Fibroblast of lung (primary cell): Measurements from ENCODE around the gene LIPA. TPM values are rescaled to one million over a fixed set of nuclear protein-coding genes. Genes with fewer than 3 reads are reported as not detected.
"Not testable (repeated sequence)": the region's sequence is repeated elsewhere in the genome, so short reads cannot be mapped to it uniquely, and the experiment has no call there.

Experiments
- DNase-seq, 2 donors: peaks; one replicate each; pipeline versions ENCODE4 v3.0.0 to v3.0.0-alpha.2; 2010; ENCODE audit warnings: low read depth in 2 of 2
- H2AFZ ChIP-seq: 2 replicates; pipeline ENCODE4 v1.5.1; 2012; ENCODE audit warnings: low read length, control low read depth, inconsistent platforms
- H3K27ac ChIP-seq: 2 replicates; pipeline ENCODE4 v1.5.1; 2011; ENCODE audit warnings: low read length, control low read depth; ENCODE audit not compliant: insufficient read depth
- H3K27me3 ChIP-seq: 2 replicates; pipeline ENCODE4 v1.5.1; 2011; ENCODE audit warnings: mild to moderate bottlenecking, low read length; ENCODE audit not compliant: control insufficient read depth, insufficient read depth
- H3K36me3 ChIP-seq: 2 replicates; pipeline ENCODE4 v1.5.1; 2011; ENCODE audit warnings: low read length; ENCODE audit not compliant: control insufficient read depth, insufficient read depth
- H3K4me1 ChIP-seq: 2 replicates; pipeline ENCODE4 v1.5.1; 2011; ENCODE audit warnings: low read length; ENCODE audit not compliant: control insufficient read depth, insufficient read depth; ENCODE audit errors: extremely low read depth
- H3K4me2 ChIP-seq: 2 replicates; pipeline ENCODE4 v1.5.1; 2011; ENCODE audit warnings: low read length, control low read depth; ENCODE audit not compliant: insufficient read depth; ENCODE audit errors: extremely low read depth
- H3K4me3 ChIP-seq, 4 experiments: fragments of 200-600 bp in 1 of 4; sonication (generic) in 1 of 4; replicated peaks in 1 of 4; 2 replicates each; pipeline ENCODE4 v1.5.1; 2011 to 2016; ENCODE audit warnings: low read length in 4 of 4, low read depth in 3 of 4, mild to moderate bottlenecking in 3 of 4, control low read depth in 2 of 4, inconsistent platforms in 1 of 4, mixed read lengths in 1 of 4; ENCODE audit not compliant: insufficient read depth in 1 of 4; ENCODE audit errors: control extremely low read depth in 1 of 4
- H3K79me2 ChIP-seq: 2 replicates; pipeline ENCODE4 v1.5.1; 2012; ENCODE audit warnings: mild to moderate bottlenecking, low read length, inconsistent platforms; ENCODE audit not compliant: control insufficient read depth, insufficient read depth
- H3K9ac ChIP-seq: 2 replicates; pipeline ENCODE4 v1.5.1; 2011; ENCODE audit warnings: mild to moderate bottlenecking, low read length, control low read depth; ENCODE audit not compliant: insufficient read depth
- H3K9me3 ChIP-seq: 2 replicates; pipeline ENCODE4 v1.5.1; 2012; ENCODE audit warnings: low read depth, low read length; ENCODE audit not compliant: control insufficient read depth, insufficient read depth
- H4K20me1 ChIP-seq: 2 replicates; pipeline ENCODE4 v1.5.1; 2011; ENCODE audit warnings: low read length; ENCODE audit not compliant: control insufficient read depth, insufficient read depth; ENCODE audit errors: extremely low read depth
- CTCF ChIP-seq, 2 donors: IDR thresholded peaks in 1 of 2; conservative IDR thresholded peaks in 1 of 2; 1 replicate in 1 of 2; 2 replicates in 1 of 2; pipeline ENCODE4 v1.5.1; 2011 to 2012; ENCODE audit warnings: low read length in 2 of 2, control low read depth in 1 of 2, inconsistent platforms in 1 of 2, low read depth in 1 of 2, mild to moderate bottlenecking in 1 of 2
- EZH2 ChIP-seq: IDR thresholded peaks from 2 replicates; pipeline ENCODE4 v1.5.1; 2012; ENCODE audit warnings: low read length, control low read depth, mild to moderate bottlenecking; ENCODE audit errors: missing control alignments
- polyA plus RNA-seq, 2 donors: library from polyadenylated mRNA; depleted of rRNA in 1 of 2; stranded (reverse) in 1 of 2; unstranded in 1 of 2; fragments of >200 nt; gene quantifications; 2 replicates each; pipeline ENCODE4 v1.2.1, GENCODE V29; 2011 to 2012; ENCODE audit warnings: missing spikeins in 1 of 2
- total RNA-seq: library from RNA; depleted of rRNA; stranded (reverse); fragments of >200 nt; gene quantifications from 2 replicates; pipeline ENCODE4 v1.2.1, GENCODE V29; 2014

The LIPA gene
- total and polyA plus RNA-seq, 2 donors (not counting 1 experiment from before 2014, with no cell fraction given): 72.3 to 105 TPM

- no peak overlapping the region for H3K4me3 ChIP-seq
- H3K27ac ChIP-seq: no peak overlapping the region
- DNase-seq: peak in 1 of 2 donors; percentile 52
- H4K20me1 ChIP-seq: no peaks in the 10 kb centered on the region
- H3K36me3 ChIP-seq: no peaks in the 10 kb centered on the region
- H3K4me1 ChIP-seq: peaks cover 8% of the 10 kb centered on the region
- H3K9ac ChIP-seq: no peak overlapping the region
- no peaks in the 10 kb centered on the region for H3K79me2 ChIP-seq
- TF ChIP-seq CTCF (conservative IDR thresholded peaks at IDR 0.05 in 1 of 2, IDR thresholded peaks at IDR 0.05 in 1 of 2; ENCODE audit: low read depth in 1 of 2, low read length in 2 of 2): no peak
- no peak for TF ChIP-seq EZH2
- H3K4me2 ChIP-seq: peak overlapping the region; percentile 5
- no peak overlapping the region for H2AFZ ChIP-seq
- no peaks in the 10 kb centered on the region for H3K9me3 ChIP-seq
- no peaks in the 10 kb centered on the region for H3K27me3 ChIP-seq
These were observed 50.1 kb downstream of the LIPA start for GRCh38 chr10:89201345-89202032.

GRCh38 chr10:89197473-89197872 lies 54.1 kb downstream of the LIPA start:
- no peaks in the 10 kb centered on the region for H3K9me3 ChIP-seq

GRCh38 chr10:89191301-89191700 lies 60.3 kb downstream of the LIPA start:
- not testable (repeated sequence) for H3K79me2 ChIP-seq, H3K27me3 ChIP-seq, H3K9ac ChIP-seq, H3K4me1 ChIP-seq, DNase-seq, H3K9me3 ChIP-seq, H3K4me2 ChIP-seq, H3K36me3 ChIP-seq, H2AFZ ChIP-seq, H4K20me1 ChIP-seq, H3K27ac ChIP-seq, H3K4me3 ChIP-seq

More at GRCh38 chr10:89197473-89197872, 54.1 kb downstream of the LIPA start:
- no peaks in the 10 kb centered on the region for H3K36me3 ChIP-seq
- no peak overlapping the region for H2AFZ ChIP-seq
- no peak for DNase-seq
- no peak overlapping the region for H3K9ac ChIP-seq
- peaks cover 4% of the 10 kb centered on the region for H3K4me1 ChIP-seq
- no peak overlapping the region for H3K4me3 ChIP-seq
- H3K27me3 ChIP-seq: no peaks in the 10 kb centered on the region
- no peak overlapping the region for H3K27ac ChIP-seq
- H4K20me1 ChIP-seq: no peaks in the 10 kb centered on the region
- no peak overlapping the region for H3K4me2 ChIP-seq
- no peaks in the 10 kb centered on the region for H3K79me2 ChIP-seq
- TF ChIP-seq EZH2: no peak
- no peak for TF ChIP-seq CTCF (conservative IDR thresholded peaks at IDR 0.05 in 1 of 2, IDR thresholded peaks at IDR 0.05 in 1 of 2; ENCODE audit: low read depth in 1 of 2, low read length in 2 of 2)
